Tibial artery (tissue), 4 donors: ENCODE data around the gene TMEM128.

Source experiments
- DNase-seq, 2 donors: peaks; one replicate each; pipeline ENCODE4 v3.0.0-alpha.2; 2019
- H3K27ac ChIP-seq, 2 donors: fragments of 200-600 bp; sonication (generic) in 1 of 2; 1 replicate in 1 of 2; 2 replicates in 1 of 2; pipeline ENCODE4 v1.5.1; 2018 to 2019; ENCODE audit warnings: mild to moderate bottlenecking in 1 of 2
- H3K27me3 ChIP-seq, 2 donors: fragments of 200-600 bp; sonication (generic) in 1 of 2; one replicate each; pipeline versions ENCODE4 v1.5.1 to v1.6.0; 2016 to 2019
- H3K36me3 ChIP-seq, 3 donors: fragments of 200-600 bp; sonication (generic) in 2 of 3; one replicate each; pipeline ENCODE4 v1.5.1; 2016 to 2019; ENCODE audit warnings: mild to moderate bottlenecking in 2 of 3
- H3K4me1 ChIP-seq, 4 donors: fragments of 200-600 bp; sonication (generic) in 2 of 4; 1 replicate in 3 of 4; 2 replicates in 1 of 4; pipeline ENCODE4 v1.5.1; 2016 to 2019
- H3K4me3 ChIP-seq, 2 donors: fragments of 200-600 bp; sonication (generic) in 1 of 2; 1 replicate in 1 of 2; 2 replicates in 1 of 2; pipeline ENCODE4 v1.5.1; 2018 to 2019; ENCODE audit warnings: mild to moderate bottlenecking in 2 of 2
- H3K9me3 ChIP-seq, 3 donors: fragments of 200-600 bp; sonication (generic) in 1 of 3; one replicate each; pipeline ENCODE4 v1.5.1; 2016 to 2019
- intact Hi-C: fragments of 100-400 bp; cut with DNase I; formaldehyde crosslinking; loops from one replicate; pipeline ENCODE4 v1.15.0; 2023; ENCODE audit warnings: low total_unique reads
- TF ChIP-seq, protein P1 (sequence below), 2 experiments: fragments of 200-600 bp in 1 of 2; fragments of 450-650 bp in 1 of 2; IDR thresholded peaks; one replicate each; pipeline ENCODE4 v1.5.1; 2017 to 2019; ENCODE audit warnings: antibody characterized with exemption in 2 of 2, mild to moderate bottlenecking in 1 of 2, moderate library complexity in 1 of 2

Gene TMEM128, protein sequence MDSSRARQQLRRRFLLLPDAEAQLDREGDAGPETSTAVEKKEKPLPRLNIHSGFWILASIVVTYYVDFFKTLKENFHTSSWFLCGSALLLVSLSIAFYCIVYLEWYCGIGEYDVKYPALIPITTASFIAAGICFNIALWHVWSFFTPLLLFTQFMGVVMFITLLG

DNA sequence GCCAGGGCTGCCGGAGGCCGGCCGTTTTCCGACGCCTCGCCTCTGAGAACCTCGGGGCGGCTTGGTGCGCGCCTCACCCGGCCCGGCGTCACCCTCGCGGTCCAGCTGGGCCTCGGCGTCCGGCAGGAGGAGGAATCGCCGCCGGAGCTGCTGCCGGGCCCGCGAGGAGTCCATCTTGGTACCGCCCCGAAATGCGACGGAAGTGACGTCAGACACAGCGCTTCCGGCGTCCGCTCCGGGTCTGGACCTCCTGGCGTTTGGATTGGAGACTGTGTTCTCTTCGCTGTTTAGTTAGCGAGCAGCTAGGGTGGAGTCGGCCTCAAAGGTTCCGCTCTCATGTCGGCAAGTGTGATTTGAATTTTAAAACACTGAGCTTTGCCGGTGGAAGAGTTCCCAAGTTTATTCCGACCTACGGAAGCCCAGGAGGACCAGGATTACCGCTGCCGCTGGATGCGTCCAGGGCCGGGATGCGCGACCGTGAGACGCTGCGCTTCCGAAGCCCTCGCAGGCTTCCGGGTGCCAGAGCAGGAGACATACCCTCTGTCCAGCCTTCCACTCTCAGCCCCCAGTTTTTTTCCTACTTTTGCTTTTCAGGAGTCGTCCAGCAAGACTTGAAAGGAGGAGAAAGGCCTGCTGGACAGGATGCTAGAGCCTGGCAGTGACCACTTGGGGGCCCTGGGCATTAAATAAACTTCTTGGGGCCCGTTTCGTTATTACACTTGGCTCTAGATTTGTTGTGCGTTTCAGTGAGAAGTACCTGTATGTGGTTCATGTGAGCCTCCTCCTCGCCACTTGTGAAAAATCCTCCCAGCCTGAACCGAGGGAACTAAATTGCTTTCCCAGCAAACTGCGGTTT is at the start of gene TMEM128:
Gene TMEM128 (minus strand): TSS at position 195 of the 856 bp plus-strand sequence. CDS start 21 bp downstream, at position 174.
- H3K4me3 ChIP-seq, result peak within 1 kb of the TSS; percentile 77 to 78
- peaks cover 18 to 27% (median 19%) of the 10 kb centered on the region in 3 donors for H3K36me3 ChIP-seq
- DNase-seq, result peak; percentile 90 to 94
- no peaks in the 10 kb centered on the region for H3K27me3 ChIP-seq
- no peaks in the 10 kb centered on the region for H3K9me3 ChIP-seq
- TF ChIP-seq, protein P1, sequence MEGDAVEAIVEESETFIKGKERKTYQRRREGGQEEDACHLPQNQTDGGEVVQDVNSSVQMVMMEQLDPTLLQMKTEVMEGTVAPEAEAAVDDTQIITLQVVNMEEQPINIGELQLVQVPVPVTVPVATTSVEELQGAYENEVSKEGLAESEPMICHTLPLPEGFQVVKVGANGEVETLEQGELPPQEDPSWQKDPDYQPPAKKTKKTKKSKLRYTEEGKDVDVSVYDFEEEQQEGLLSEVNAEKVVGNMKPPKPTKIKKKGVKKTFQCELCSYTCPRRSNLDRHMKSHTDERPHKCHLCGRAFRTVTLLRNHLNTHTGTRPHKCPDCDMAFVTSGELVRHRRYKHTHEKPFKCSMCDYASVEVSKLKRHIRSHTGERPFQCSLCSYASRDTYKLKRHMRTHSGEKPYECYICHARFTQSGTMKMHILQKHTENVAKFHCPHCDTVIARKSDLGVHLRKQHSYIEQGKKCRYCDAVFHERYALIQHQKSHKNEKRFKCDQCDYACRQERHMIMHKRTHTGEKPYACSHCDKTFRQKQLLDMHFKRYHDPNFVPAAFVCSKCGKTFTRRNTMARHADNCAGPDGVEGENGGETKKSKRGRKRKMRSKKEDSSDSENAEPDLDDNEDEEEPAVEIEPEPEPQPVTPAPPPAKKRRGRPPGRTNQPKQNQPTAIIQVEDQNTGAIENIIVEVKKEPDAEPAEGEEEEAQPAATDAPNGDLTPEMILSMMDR (IDR thresholded peaks at IDR 0.05), result peak; percentile 12 to 21
- intact Hi-C loops, result no loop called here
- H3K27ac ChIP-seq, result peak within 1 kb of the TSS; percentile 91 to 93
- H3K4me1 ChIP-seq, result peaks cover 0 to 20% (median 14%) of the 10 kb centered on the region in 4 donors

DNA sequence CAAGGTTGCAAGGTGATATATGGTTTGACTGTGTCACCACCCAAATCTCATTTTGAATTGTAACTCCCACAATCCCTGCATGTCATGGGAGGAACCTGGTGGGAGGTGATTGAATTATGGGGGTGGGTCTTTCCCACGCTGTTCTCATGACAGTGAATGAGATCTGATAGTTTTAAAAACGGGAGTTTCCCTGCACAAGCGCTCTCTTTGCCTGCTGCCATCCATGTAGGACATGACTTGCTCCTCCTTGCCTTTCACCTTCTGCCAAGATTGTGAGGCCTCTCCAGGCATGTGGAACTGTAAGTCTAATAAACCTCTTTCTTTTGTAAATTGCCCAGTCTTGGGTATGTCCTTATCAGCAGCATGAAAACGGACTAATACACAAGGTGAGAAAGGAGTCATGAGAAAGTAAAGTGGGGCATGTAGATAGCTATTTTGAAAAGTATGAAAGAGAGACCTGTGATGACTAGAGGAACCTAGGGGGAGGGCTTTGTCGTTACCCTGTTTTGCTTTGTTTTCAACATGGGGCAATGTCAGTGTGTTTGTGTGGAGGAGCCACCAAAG is 48.3 kb upstream of the TMEM128 start:
- peaks cover 0 to 9% (median 0%) of the 10 kb centered on the region in 3 donors for H3K36me3 ChIP-seq
- H3K4me3 ChIP-seq, result no peak overlapping the region
- H3K4me1 ChIP-seq, result peaks cover 0 to 10% (median 5%) of the 10 kb centered on the region in 4 donors
- TF ChIP-seq, protein P1 (IDR thresholded peaks at IDR 0.05), result no peak
- intact Hi-C loops, result no loop called here
- no peak for DNase-seq
- H3K27me3 ChIP-seq, result no peaks in the 10 kb centered on the region
- H3K27ac ChIP-seq, result no peak overlapping the region
- H3K9me3 ChIP-seq, result no peaks in the 10 kb centered on the region

DNA sequence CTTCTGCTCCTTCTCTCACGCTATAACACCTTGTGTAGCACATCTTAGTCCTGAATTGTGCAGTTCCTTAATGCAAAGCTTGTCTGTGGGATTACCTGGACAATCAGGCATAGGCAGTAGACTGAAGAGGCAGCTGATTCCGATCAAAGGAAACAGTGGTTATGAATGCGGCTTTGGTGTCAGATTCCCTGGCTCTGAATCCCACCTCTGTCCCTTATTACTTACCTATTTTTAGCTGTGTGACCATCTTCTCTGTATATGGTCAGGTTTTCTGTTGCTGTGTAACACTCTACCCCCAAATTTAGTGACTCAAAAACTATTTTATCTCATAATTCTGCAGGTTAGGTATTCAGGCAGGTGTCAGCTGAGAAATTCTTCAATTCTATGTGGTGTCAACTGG is 45.3 kb upstream of the TMEM128 start:
- Histone ChIP-seq H3K36me3 (no peaks in the 10 kb centered on the region), H3K27ac (no peak overlapping the region), H3K27me3 (no peaks in the 10 kb centered on the region), H3K9me3 (no peaks in the 10 kb centered on the region), H3K4me3 (no peak overlapping the region), H3K4me1 (peaks cover 0 to 32% (median 23%) of the 10 kb centered on the region in 4 donors)
- TF ChIP-seq, protein P1 (IDR thresholded peaks at IDR 0.05), result no peak
- DNase-seq, result no peak
- intact Hi-C loops, result no loop called here

DNA sequence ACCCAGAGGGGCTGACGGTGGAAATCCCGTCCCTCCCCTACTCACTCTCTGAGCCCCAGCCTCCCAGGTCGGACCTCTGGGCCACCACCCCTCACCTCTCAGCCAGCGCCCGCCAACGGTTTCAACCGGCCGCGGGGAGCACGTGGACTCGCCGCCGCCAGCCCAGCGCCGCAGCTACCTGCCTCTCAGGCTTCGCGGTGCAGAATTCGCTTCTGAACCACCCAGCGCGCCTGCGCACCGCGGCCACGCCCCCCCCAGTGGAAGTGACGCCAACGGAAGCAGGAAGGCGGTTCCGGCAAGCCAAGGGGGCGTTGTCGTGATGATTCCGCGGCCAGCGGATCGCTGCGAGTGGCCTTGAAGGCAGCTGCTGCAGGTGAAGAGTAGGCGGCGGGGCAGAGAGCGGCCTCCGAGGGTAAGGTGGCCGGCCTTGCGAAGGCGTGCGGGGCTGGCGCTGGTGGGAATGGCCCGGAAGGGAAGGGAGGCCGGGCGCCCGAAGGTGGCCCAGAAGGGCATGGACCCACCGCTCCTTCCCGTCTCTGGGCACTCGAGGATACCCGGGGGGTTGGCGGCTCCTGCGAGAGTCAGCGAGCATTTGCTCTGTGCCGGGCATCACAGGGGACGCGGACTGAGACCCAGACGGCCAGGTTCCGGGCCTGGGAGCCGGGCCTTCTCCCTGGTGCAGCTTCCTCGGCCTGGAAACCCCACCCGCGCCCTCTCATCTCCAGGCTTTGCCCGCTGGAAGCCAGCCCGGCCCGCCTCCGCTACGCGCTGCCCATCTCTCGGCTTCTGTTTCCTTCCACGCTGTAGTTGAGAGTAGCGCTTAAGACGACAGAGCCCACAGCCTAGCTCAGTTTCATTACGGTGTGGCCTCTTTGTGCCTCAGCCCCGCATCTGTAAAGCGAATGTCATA is 42.2 kb upstream of the TMEM128 start, which contains the start of the genes LYAR and ZBTB49:
Gene LYAR (minus strand): TSS at position 214 of the 910 bp plus-strand sequence. CDS start 6,412 bp downstream, outside the sequence.
Gene ZBTB49 (plus strand): TSS at position 311 of the 910 bp plus-strand sequence. CDS start 9,695 bp downstream, outside the sequence.
- Histone ChIP-seq H3K4me1 (peaks cover 0 to 33% (median 23%) of the 10 kb centered on the region in 4 donors), H3K27me3 (no peaks in the 10 kb centered on the region), H3K4me3 (peak within 1 kb of the TSS; percentile 85 to 92), H3K36me3 (peaks cover 0 to 10% (median 5%) of the 10 kb centered on the region in 3 donors), H3K9me3 (no peaks in the 10 kb centered on the region), H3K27ac (peak within 1 kb of the TSS; percentile 76 to 87)
- intact Hi-C loops, result no loop called here
- TF ChIP-seq, protein P1 (IDR thresholded peaks at IDR 0.05), result no peak
- peak; percentile 92 to 95 for DNase-seq

DNA sequence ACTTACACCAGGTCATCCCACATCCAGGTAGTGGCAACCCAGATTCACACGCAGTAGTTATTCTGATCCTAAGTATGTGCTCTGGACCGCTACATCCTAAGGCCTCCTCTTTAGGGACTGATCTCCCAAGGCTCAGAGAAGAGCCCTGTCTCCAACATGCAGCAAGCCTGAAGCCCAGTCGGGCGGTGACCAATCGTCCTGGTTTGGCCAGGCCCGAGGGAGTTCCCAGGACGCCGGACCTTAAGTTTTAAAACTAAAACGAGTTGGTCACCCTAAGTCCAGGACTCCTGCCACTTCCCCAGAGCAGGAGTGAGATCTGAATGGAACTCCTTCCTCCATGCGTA is 41.5 kb upstream of the TMEM128 start:
- Histone ChIP-seq H3K27ac (peak overlapping the region; percentile 76 to 87), H3K4me3 (peak overlapping the region; percentile 85 to 92), H3K9me3 (no peaks in the 10 kb centered on the region), H3K4me1 (peaks cover 0 to 33% (median 23%) of the 10 kb centered on the region in 4 donors), H3K36me3 (peaks cover 0 to 15% (median 11%) of the 10 kb centered on the region in 3 donors), H3K27me3 (no peaks in the 10 kb centered on the region)
- TF ChIP-seq, protein P1 (IDR thresholded peaks at IDR 0.05), result no peak
- intact Hi-C loops, result no loop called here
- no peak for DNase-seq
